Brain microvascular endothelial cell (primary cell): ENCODE data around the gene PLA2G7.

Source experiments
- DNase-seq: peaks from one replicate; pipeline ENCODE4 v3.0.0-alpha.2; 2020
- H3K27ac ChIP-seq: fragments of 250-450 bp; sonication (Bioruptor Pico); 2 replicates; pipeline ENCODE4 v1.5.1; 2020; ENCODE audit warnings: mild to moderate bottlenecking, moderate library complexity
- H3K27me3 ChIP-seq: fragments of 250-450 bp; sonication (Bioruptor Pico); replicated peaks from 2 replicates; pipeline ENCODE4 v1.5.1; 2020; ENCODE audit warnings: mild to moderate bottlenecking
- H3K36me3 ChIP-seq: fragments of 250-450 bp; sonication (Bioruptor Pico); replicated peaks from 2 replicates; pipeline ENCODE4 v1.5.1; 2020; ENCODE audit warnings: mild to moderate bottlenecking
- H3K4me3 ChIP-seq: 2 replicates; pipeline ENCODE4 v1.5.1; 2011; ENCODE audit warnings: low read depth, mild to moderate bottlenecking, control low read depth, low read length, moderate library complexity
- in situ Hi-C: cut with HindIII; loops from 2 replicates; pipeline ENCODE4 v1.10.0; 2017; ENCODE audit warnings: low sequenced_read_pairs, low pct_ligation_motif_present
- TF ChIP-seq, protein P1 (sequence below): IDR thresholded peaks from 2 replicates; pipeline ENCODE4 v1.5.1; 2011; ENCODE audit warnings: low read depth, mild to moderate bottlenecking, moderate library complexity, low read length, control low read depth, inconsistent platforms; ENCODE audit errors: missing control alignments

Gene PLA2G7

DNA sequence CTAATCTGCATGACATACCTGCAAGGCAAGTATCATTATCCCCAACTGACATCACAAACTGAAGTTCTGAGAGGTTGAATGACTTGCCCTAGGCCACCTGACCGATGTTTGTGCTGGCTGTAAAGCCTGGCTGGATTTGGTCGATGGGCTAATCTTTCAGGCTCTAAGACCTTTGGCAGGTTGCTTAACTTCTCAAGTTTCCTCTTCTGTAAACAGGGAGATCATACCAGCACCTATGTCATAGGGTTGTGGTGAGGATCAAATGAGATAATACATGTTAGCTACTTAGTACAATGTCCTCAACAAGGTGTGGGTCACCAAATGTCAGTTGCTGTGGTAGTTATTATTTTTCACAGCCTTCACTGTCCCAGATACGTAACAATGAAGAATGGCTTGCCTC lies 25.8 kb upstream of the PLA2G7 start:
- no peak overlapping the region for H3K27ac ChIP-seq
- no peak overlapping the region for H3K4me3 ChIP-seq
- in situ Hi-C loops: no loop called here
- TF ChIP-seq, protein P1, sequence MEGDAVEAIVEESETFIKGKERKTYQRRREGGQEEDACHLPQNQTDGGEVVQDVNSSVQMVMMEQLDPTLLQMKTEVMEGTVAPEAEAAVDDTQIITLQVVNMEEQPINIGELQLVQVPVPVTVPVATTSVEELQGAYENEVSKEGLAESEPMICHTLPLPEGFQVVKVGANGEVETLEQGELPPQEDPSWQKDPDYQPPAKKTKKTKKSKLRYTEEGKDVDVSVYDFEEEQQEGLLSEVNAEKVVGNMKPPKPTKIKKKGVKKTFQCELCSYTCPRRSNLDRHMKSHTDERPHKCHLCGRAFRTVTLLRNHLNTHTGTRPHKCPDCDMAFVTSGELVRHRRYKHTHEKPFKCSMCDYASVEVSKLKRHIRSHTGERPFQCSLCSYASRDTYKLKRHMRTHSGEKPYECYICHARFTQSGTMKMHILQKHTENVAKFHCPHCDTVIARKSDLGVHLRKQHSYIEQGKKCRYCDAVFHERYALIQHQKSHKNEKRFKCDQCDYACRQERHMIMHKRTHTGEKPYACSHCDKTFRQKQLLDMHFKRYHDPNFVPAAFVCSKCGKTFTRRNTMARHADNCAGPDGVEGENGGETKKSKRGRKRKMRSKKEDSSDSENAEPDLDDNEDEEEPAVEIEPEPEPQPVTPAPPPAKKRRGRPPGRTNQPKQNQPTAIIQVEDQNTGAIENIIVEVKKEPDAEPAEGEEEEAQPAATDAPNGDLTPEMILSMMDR: no peak
- DNase-seq: no peak
- H3K27me3 ChIP-seq: no peaks in the 10 kb centered on the region
- no peaks in the 10 kb centered on the region for H3K36me3 ChIP-seq

DNA sequence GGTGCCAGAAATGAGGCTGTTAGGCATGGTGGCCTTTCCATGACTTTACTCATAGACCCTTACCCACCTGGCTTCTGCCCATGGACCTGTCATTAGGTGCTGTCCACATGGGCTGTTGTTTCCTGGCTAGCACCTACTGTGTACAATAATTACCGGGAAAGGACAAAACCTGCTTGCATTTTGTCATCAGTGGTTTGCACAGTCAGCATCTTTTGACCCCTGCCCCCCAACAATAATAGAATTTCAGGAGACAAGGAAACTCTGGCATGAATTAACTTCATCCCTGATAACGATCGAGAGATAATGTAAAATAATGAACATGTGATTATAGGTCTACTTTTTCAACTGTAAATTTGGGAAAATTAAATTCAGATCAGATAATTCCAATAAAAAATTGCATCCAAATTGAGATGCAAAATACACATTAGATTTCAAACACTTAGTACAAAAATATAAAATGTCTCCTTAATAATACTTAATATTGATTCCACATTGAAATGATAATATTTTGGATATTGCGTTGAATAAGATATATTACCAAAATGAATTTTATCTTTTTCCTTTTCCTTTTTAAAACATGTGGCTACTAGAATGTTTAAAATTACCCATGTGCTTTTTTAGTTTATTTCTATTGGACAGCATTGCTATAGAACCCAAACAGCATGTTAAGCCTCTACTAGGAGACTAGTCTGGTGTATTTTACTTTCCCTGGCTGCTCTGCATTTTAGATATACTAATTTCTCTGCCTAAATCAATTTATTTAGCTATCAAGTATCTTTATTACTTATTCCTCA lies 24.0 kb upstream of the PLA2G7 start:
- H3K27me3 ChIP-seq: no peaks in the 10 kb centered on the region
- H3K4me3 ChIP-seq: no peak overlapping the region
- in situ Hi-C loops: no loop called here
- H3K36me3 ChIP-seq: no peaks in the 10 kb centered on the region
- H3K27ac ChIP-seq: no peak overlapping the region
- TF ChIP-seq, protein P1: no peak
- no peak for DNase-seq

DNA sequence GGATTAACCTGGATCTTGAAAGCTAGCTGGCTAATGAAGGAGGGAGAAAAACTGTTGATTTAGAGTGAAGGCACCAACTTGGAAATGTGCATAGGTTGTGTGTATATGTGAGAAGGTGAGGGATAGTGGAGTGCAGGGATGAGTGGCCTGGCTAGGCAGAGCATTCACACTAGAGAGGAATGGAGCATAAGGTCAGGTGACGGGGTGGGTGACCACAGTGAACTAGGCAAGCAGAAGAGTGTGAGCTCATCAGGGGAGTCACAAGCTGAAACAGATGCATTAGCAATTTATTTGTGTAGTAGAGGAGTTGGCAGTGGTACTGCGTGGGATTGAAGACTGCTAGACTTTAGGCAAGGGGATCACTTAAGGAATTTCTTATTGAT lies 22.0 kb upstream of the PLA2G7 start:
- TF ChIP-seq, protein P1: no peak
- DNase-seq: no peak
- no peak overlapping the region for H3K27ac ChIP-seq
- no peak overlapping the region for H3K4me3 ChIP-seq
- no peaks in the 10 kb centered on the region for H3K36me3 ChIP-seq
- no peaks in the 10 kb centered on the region for H3K27me3 ChIP-seq
- in situ Hi-C loops: no loop called here

DNA sequence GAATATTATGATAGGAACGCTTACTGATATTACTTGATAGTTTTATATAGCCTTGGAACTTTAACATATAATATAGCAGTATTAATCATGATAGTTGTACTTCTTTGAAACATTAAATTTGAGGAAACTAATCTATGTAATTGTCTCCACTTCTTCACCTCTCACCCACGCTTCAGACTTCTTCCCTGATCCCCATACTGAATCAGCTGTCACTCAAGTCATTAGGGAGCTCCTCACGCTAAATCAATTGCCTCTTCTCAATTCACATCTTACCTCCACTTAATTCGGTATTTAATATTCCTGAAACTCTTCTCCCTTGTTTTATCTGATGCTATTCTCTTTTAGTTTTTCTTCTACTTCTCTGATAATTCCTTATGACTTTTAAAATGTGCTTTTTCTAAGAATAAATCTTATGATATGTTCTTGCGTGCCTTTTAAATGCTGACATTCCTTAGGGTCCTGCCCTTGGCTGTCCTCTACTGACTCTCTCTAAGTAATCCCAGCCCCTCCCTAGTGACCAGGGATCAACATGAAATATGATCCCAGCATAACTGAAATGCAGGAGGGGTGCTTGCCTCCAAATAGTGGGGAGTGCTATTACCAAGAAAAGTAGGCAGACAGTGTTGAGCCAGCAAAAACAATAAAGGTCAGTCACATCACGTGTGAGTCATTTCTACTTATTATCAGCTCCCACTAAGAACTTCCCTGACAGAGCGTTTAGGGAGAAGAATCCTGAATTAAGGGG lies 21.5 kb upstream of the PLA2G7 start:
- DNase-seq: no peak

DNA sequence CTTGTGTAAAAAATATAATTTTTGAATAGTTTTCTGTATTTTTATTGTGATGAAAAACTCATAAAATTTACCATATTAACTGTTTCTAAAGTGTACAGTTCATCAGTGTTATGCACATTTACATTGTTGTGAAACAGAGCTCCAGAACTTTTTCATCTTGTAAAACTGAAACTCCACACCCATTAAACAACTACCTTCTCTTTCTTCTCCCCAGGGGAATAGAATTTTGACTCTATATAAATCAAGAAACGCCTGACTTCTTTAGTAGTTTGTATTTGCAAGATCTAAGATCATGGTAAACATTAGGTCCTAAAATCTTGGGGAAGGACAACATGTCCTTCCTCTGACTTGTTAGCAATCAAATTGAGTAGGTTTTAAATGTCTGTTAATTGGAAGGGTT lies 20.7 kb upstream of the PLA2G7 start:
- Histone ChIP-seq H3K36me3 (no peaks in the 10 kb centered on the region), H3K27ac (no peak overlapping the region), H3K27me3 (no peaks in the 10 kb centered on the region), H3K4me3 (no peak overlapping the region)
- in situ Hi-C loops: no loop called here
- no peak for DNase-seq
- TF ChIP-seq, protein P1: no peak

More for the DNA sequence above, 21.5 kb upstream of the PLA2G7 start:
- in situ Hi-C loops: no loop called here
- Histone ChIP-seq H3K36me3 (no peaks in the 10 kb centered on the region), H3K27me3 (no peaks in the 10 kb centered on the region), H3K27ac (no peak overlapping the region), H3K4me3 (no peak overlapping the region)
- TF ChIP-seq, protein P1: no peak
